Smooth muscle cell (in vitro differentiated cells): ENCODE measurements around the gene LRP5. TPM values are rescaled to one million over a fixed set of nuclear protein-coding genes. Genes with fewer than 3 reads are reported as not detected.

Experiments used
- DNase-seq: peaks from one replicate; lab custom pipeline; 2025; ENCODE audit not compliant: unreplicated experiment; lab: John Stamatoyannopoulos, UW
- H2AFZ ChIP-seq: fragments of 200-600 bp; sonication (generic); 2 replicates; pipeline ENCODE4 v1.6.0; 2016; ENCODE audit warnings: antibody characterized with exemption, low read depth, mild to moderate bottlenecking
- H3F3A ChIP-seq: fragments of 200-600 bp; sonication (generic); 2 replicates; pipeline ENCODE4 v1.6.0; 2017; ENCODE audit warnings: antibody characterized with exemption, low read depth
- H3K27ac ChIP-seq: fragments of 200-600 bp; sonication (generic); 2 replicates; pipeline ENCODE4 v1.5.1; 2016; ENCODE audit warnings: low read depth, mild to moderate bottlenecking
- H3K27me3 ChIP-seq: fragments of 200-600 bp; sonication (generic); 2 replicates; pipeline ENCODE4 v1.6.1; 2016; ENCODE audit warnings: low read depth, mild to moderate bottlenecking
- H3K36me3 ChIP-seq: fragments of 200-600 bp; sonication (generic); 2 replicates; pipeline ENCODE4 v1.5.1; 2016; ENCODE audit warnings: low read depth
- H3K4me1 ChIP-seq: fragments of 200-600 bp; sonication (generic); 2 replicates; pipeline ENCODE4 v1.5.1; 2016; ENCODE audit warnings: low read depth
- H3K4me2 ChIP-seq: fragments of 200-600 bp; sonication (generic); 2 replicates; pipeline ENCODE4 v1.6.0; 2016; ENCODE audit warnings: mild to moderate bottlenecking
- H3K4me3 ChIP-seq: fragments of 200-600 bp; sonication (generic); 2 replicates; pipeline ENCODE4 v1.5.1; 2016; ENCODE audit warnings: mild to moderate bottlenecking
- H3K79me2 ChIP-seq: fragments of 200-600 bp; sonication (generic); 2 replicates; pipeline ENCODE4 v1.6.0; 2016; ENCODE audit warnings: low read depth, mild to moderate bottlenecking
- H3K9ac ChIP-seq: fragments of 200-600 bp; sonication (generic); 2 replicates; pipeline ENCODE4 v1.6.0; 2016; ENCODE audit warnings: low read depth
- H3K9me3 ChIP-seq: fragments of 200-600 bp; sonication (generic); replicated peaks from 2 replicates; pipeline ENCODE4 v1.5.1; 2016; ENCODE audit warnings: low read depth
- H4K20me1 ChIP-seq: fragments of 200-600 bp; sonication (generic); 2 replicates; pipeline ENCODE4 v1.6.0; 2016; ENCODE audit warnings: low read depth
- CTCF ChIP-seq: fragments of 200-600 bp; sonication (generic); IDR thresholded peaks from 2 replicates; pipeline ENCODE4 v1.5.1; 2017; ENCODE audit warnings: borderline replicate concordance, mild to moderate bottlenecking, antibody characterized with exemption; ENCODE audit not compliant: insufficient read depth, poor library complexity, severe bottlenecking
- WGBS: methylation state at CpG from one replicate; pipeline ENCODE4 v1.1.7; 2016; ENCODE audit warnings: low lambda C conversion rate; 5-methylcytosine and 5-hydroxymethylcytosine counted together
- polyA plus RNA-seq: library from polyadenylated mRNA; unstranded; fragments of >200 nt; fragmentation: Nextera tagmentation; extraction: Ambion mirVana; gene quantifications from 2 replicates; pipeline ENCODE4 v1.2.1, GENCODE V29; 2016
- total RNA-seq: library from RNA; depleted of rRNA; stranded (reverse); fragments of >200 nt; gene quantifications from 2 replicates; pipeline ENCODE4 v1.2.3, GENCODE V29; 2014

LRP5 gene
- total and polyA plus RNA-seq, 2 experiments from 2014 or later, result 16.1 to 26.6 TPM

- Histone ChIP-seq H3K27me3 (no peaks in the 10 kb centered on the region), H3K36me3 (no peaks in the 10 kb centered on the region), H3K4me3 (no peak overlapping the region), H3K9me3 (no peaks in the 10 kb centered on the region), H3K79me2 (no peaks in the 10 kb centered on the region), H3K27ac (no peak overlapping the region), H3K9ac (no peak overlapping the region), H3K4me2 (no peak overlapping the region), H4K20me1 (no peaks in the 10 kb centered on the region), H2AFZ (no peak overlapping the region), H3F3A (no peaks in the 10 kb centered on the region), H3K4me1 (no peaks in the 10 kb centered on the region)
- DNase-seq, result no peak
- WGBS, result 98% methylated on average over 19 of the region's 19 CpGs
- TF ChIP-seq CTCF, result no peak
Measured at GRCh38 chr11:68414496-68415221, 102.3 kb downstream of the LRP5 start.

GRCh38 chr11:68416070-68416578 is 103.7 kb downstream of the LRP5 start:
- H3K36me3 ChIP-seq, result no peaks in the 10 kb centered on the region
- no peak for TF ChIP-seq CTCF
- H3K4me2 ChIP-seq, result no peak overlapping the region
- no peaks in the 10 kb centered on the region for H3K4me1 ChIP-seq
- H3K9ac ChIP-seq, result no peak overlapping the region
- H3K27me3 ChIP-seq, result no peaks in the 10 kb centered on the region
- H2AFZ ChIP-seq, result no peak overlapping the region
- no peaks in the 10 kb centered on the region for H4K20me1 ChIP-seq
- H3F3A ChIP-seq, result no peaks in the 10 kb centered on the region
- no peak for DNase-seq
- 95% methylated on average over 22 of the region's 22 CpGs for WGBS
- no peak overlapping the region for H3K4me3 ChIP-seq
- no peaks in the 10 kb centered on the region for H3K79me2 ChIP-seq
- H3K9me3 ChIP-seq, result no peaks in the 10 kb centered on the region
- no peak overlapping the region for H3K27ac ChIP-seq

GRCh38 chr11:68418648-68419047 is 106.3 kb downstream of the LRP5 start:
- no peaks in the 10 kb centered on the region for H3K79me2 ChIP-seq
- no peak overlapping the region for H3K4me2 ChIP-seq
- H3K4me1 ChIP-seq, result no peaks in the 10 kb centered on the region
- H3K9me3 ChIP-seq, result no peaks in the 10 kb centered on the region
- no peaks in the 10 kb centered on the region for H3K36me3 ChIP-seq
- no peaks in the 10 kb centered on the region for H3K27me3 ChIP-seq
- H3K4me3 ChIP-seq, result no peak overlapping the region
- H4K20me1 ChIP-seq, result no peaks in the 10 kb centered on the region
- no peak overlapping the region for H2AFZ ChIP-seq
- DNase-seq, result no peak
- H3F3A ChIP-seq, result no peaks in the 10 kb centered on the region
- no peak overlapping the region for H3K9ac ChIP-seq
- TF ChIP-seq CTCF, result no peak
- H3K27ac ChIP-seq, result no peak overlapping the region
- WGBS, result 90% methylated on average over 6 of the region's 6 CpGs

GRCh38 chr11:68420171-68420570 is 107.8 kb downstream of the LRP5 start:
- Histone ChIP-seq H3K27me3 (no peaks in the 10 kb centered on the region), H3K4me3 (no peak overlapping the region), H3K4me1 (no peaks in the 10 kb centered on the region), H2AFZ (no peak overlapping the region), H3K36me3 (no peaks in the 10 kb centered on the region), H3K79me2 (no peaks in the 10 kb centered on the region), H3K4me2 (no peak overlapping the region), H3K9me3 (no peaks in the 10 kb centered on the region), H3K27ac (no peak overlapping the region), H3K9ac (no peak overlapping the region), H4K20me1 (no peaks in the 10 kb centered on the region), H3F3A (no peaks in the 10 kb centered on the region)
- no peak for DNase-seq
- no peak for TF ChIP-seq CTCF
- WGBS, result 98% methylated on average over 7 of the region's 7 CpGs
